ENCODE measurements around the gene AGAP4.
"Not testable (repeated sequence)": the region's sequence is repeated elsewhere in the genome, so short reads cannot be mapped to it uniquely, and the experiment has no call there.

The AGAP4 gene

GRCh38 chr10:45847400-45847799, at the start of gene AGAP4:
AGAP4 (minus strand) TSS chr10:45847500; CDS start chr10:45847347, 153 bp downstream.
- not testable (repeated sequence) for DNase-seq

GRCh38 chr10:45890721-45891120, 43.4 kb upstream of the AGAP4 start:
- not testable (repeated sequence) for DNase-seq

GRCh38 chr10:45889539-45890230, 42.4 kb upstream of the AGAP4 start:
- DNase-seq: not testable (repeated sequence)

GRCh38 chr10:45882880-45883279, 35.6 kb upstream of the AGAP4 start:
- not testable (repeated sequence) for DNase-seq

GRCh38 chr10:45865404-45865803, 18.1 kb upstream of the AGAP4 start:
- DNase-seq: not testable (repeated sequence)

GRCh38 chr10:45864264-45864663, 17.0 kb upstream of the AGAP4 start:
- not testable (repeated sequence) for DNase-seq

GRCh38 chr10:45863632-45864031, 16.3 kb upstream of the AGAP4 start:
- not testable (repeated sequence) for DNase-seq

- DNase-seq: not testable (repeated sequence)
Observed at GRCh38 chr10:45857931-45858330, 10.6 kb upstream of the AGAP4 start.

- DNase-seq: not testable (repeated sequence)
Observed at GRCh38 chr10:45848467-45848866, 1.2 kb upstream of the AGAP4 start.

GRCh38 chr10:45822918-45823317, 24.4 kb downstream of the AGAP4 start:
- DNase-seq: not testable (repeated sequence)

GRCh38 chr10:45820107-45820830, 27.0 kb downstream of the AGAP4 start:
- not testable (repeated sequence) for DNase-seq

- DNase-seq: no peak
Observed at GRCh38 chr10:45819552-45819951, 27.7 kb downstream of the AGAP4 start.

- DNase-seq: no peak
Observed at GRCh38 chr10:45817912-45818311, 29.4 kb downstream of the AGAP4 start.

- DNase-seq: no peak
Observed at GRCh38 chr10:45817130-45817859, 30.0 kb downstream of the AGAP4 start.

- DNase-seq: not testable (repeated sequence)
Observed at GRCh38 chr10:45814146-45814545, 33.2 kb downstream of the AGAP4 start.

GRCh38 chr10:45812959-45813358, 34.3 kb downstream of the AGAP4 start:
- DNase-seq: not testable (repeated sequence)

- no peak for DNase-seq
Observed at GRCh38 chr10:45811075-45811474, 36.2 kb downstream of the AGAP4 start.

GRCh38 chr10:45809837-45810236, 37.5 kb downstream of the AGAP4 start:
- DNase-seq: no peak

GRCh38 chr10:45804996-45805395, 42.3 kb downstream of the AGAP4 start:
- not testable (repeated sequence) for DNase-seq

- DNase-seq: not testable (repeated sequence)
Observed at GRCh38 chr10:45803060-45804010, 44.0 kb downstream of the AGAP4 start.

- DNase-seq: not testable (repeated sequence)
Observed at GRCh38 chr10:45794761-45795160, 52.5 kb downstream of the AGAP4 start.
